Smooth muscle cell (in vitro differentiated cells): ENCODE measurements around the gene ARHGAP8. TPM values are rescaled to one million over a fixed set of nuclear protein-coding genes. Genes with fewer than 3 reads are reported as not detected.

Experiments used
- DNase-seq: peaks from one replicate; lab custom pipeline; 2025; ENCODE audit not compliant: unreplicated experiment; lab: John Stamatoyannopoulos, UW
- H2AFZ ChIP-seq: fragments of 200-600 bp; sonication (generic); 2 replicates; pipeline ENCODE4 v1.6.0; 2016; ENCODE audit warnings: antibody characterized with exemption, low read depth, mild to moderate bottlenecking
- H3F3A ChIP-seq: fragments of 200-600 bp; sonication (generic); 2 replicates; pipeline ENCODE4 v1.6.0; 2017; ENCODE audit warnings: antibody characterized with exemption, low read depth
- H3K27ac ChIP-seq: fragments of 200-600 bp; sonication (generic); 2 replicates; pipeline ENCODE4 v1.5.1; 2016; ENCODE audit warnings: low read depth, mild to moderate bottlenecking
- H3K27me3 ChIP-seq: fragments of 200-600 bp; sonication (generic); 2 replicates; pipeline ENCODE4 v1.6.1; 2016; ENCODE audit warnings: low read depth, mild to moderate bottlenecking
- H3K36me3 ChIP-seq: fragments of 200-600 bp; sonication (generic); 2 replicates; pipeline ENCODE4 v1.5.1; 2016; ENCODE audit warnings: low read depth
- H3K4me1 ChIP-seq: fragments of 200-600 bp; sonication (generic); 2 replicates; pipeline ENCODE4 v1.5.1; 2016; ENCODE audit warnings: low read depth
- H3K4me2 ChIP-seq: fragments of 200-600 bp; sonication (generic); 2 replicates; pipeline ENCODE4 v1.6.0; 2016; ENCODE audit warnings: mild to moderate bottlenecking
- H3K4me3 ChIP-seq: fragments of 200-600 bp; sonication (generic); 2 replicates; pipeline ENCODE4 v1.5.1; 2016; ENCODE audit warnings: mild to moderate bottlenecking
- H3K79me2 ChIP-seq: fragments of 200-600 bp; sonication (generic); 2 replicates; pipeline ENCODE4 v1.6.0; 2016; ENCODE audit warnings: low read depth, mild to moderate bottlenecking
- H3K9ac ChIP-seq: fragments of 200-600 bp; sonication (generic); 2 replicates; pipeline ENCODE4 v1.6.0; 2016; ENCODE audit warnings: low read depth
- H3K9me3 ChIP-seq: fragments of 200-600 bp; sonication (generic); replicated peaks from 2 replicates; pipeline ENCODE4 v1.5.1; 2016; ENCODE audit warnings: low read depth
- H4K20me1 ChIP-seq: fragments of 200-600 bp; sonication (generic); 2 replicates; pipeline ENCODE4 v1.6.0; 2016; ENCODE audit warnings: low read depth
- WGBS: methylation state at CpG from one replicate; pipeline ENCODE4 v1.1.7; 2016; ENCODE audit warnings: low lambda C conversion rate; 5-methylcytosine and 5-hydroxymethylcytosine counted together
- polyA plus RNA-seq: library from polyadenylated mRNA; unstranded; fragments of >200 nt; fragmentation: Nextera tagmentation; extraction: Ambion mirVana; gene quantifications from 2 replicates; pipeline ENCODE4 v1.2.1, GENCODE V29; 2016
- total RNA-seq: library from RNA; depleted of rRNA; stranded (reverse); fragments of >200 nt; gene quantifications from 2 replicates; pipeline ENCODE4 v1.2.3, GENCODE V29; 2014
- TF ChIP-seq, protein P1 (sequence below): fragments of 200-600 bp; sonication (generic); IDR thresholded peaks from 2 replicates; pipeline ENCODE4 v1.5.1; 2017; ENCODE audit warnings: borderline replicate concordance, mild to moderate bottlenecking, antibody characterized with exemption; ENCODE audit not compliant: insufficient read depth, poor library complexity, severe bottlenecking

Gene ARHGAP8
- total and polyA plus RNA-seq, 2 experiments from 2014 or later = 5.8 to 11.4 TPM

DNA sequence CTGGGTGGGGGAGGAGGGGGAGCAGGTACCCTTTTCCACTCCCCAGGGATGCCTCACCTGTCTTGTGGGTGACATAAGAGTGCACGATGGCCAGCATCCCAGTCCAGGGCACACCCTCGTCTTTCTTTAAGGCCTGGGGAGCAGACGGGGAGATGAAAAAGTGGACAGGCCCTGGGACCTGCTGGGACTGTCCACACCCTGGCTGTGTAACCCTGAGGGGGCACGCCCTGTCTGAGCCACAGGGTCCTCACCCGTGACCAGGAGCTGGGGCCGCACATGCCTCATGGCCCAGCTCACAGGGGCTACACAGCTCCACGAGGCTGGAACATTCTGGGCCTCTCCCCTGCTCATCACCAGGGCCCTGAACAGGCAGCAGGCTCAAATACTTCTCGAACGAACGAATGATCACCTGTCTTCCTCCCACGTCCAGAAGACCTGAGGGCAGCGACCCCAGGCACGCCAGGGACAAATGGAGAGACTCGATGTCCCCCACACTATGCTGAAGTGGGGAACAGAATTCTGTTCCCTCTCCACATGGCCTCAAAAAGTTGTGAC, 133.5 kb downstream of the ARHGAP8 start:
- Histone ChIP-seq H3K4me1 (no peaks in the 10 kb centered on the region), H2AFZ (no peak overlapping the region), H3K4me2 (no peak overlapping the region), H4K20me1 (no peaks in the 10 kb centered on the region), H3K9ac (no peak overlapping the region), H3K27me3 (no peaks in the 10 kb centered on the region), H3K36me3 (no peaks in the 10 kb centered on the region), H3K4me3 (no peak overlapping the region), H3K79me2 (no peaks in the 10 kb centered on the region), H3K9me3 (no peaks in the 10 kb centered on the region), H3F3A (no peaks in the 10 kb centered on the region), H3K27ac (no peak overlapping the region)
- WGBS = 96% methylated on average over 14 of the region's 14 CpGs
- no peak for DNase-seq
- TF ChIP-seq, protein P1, sequence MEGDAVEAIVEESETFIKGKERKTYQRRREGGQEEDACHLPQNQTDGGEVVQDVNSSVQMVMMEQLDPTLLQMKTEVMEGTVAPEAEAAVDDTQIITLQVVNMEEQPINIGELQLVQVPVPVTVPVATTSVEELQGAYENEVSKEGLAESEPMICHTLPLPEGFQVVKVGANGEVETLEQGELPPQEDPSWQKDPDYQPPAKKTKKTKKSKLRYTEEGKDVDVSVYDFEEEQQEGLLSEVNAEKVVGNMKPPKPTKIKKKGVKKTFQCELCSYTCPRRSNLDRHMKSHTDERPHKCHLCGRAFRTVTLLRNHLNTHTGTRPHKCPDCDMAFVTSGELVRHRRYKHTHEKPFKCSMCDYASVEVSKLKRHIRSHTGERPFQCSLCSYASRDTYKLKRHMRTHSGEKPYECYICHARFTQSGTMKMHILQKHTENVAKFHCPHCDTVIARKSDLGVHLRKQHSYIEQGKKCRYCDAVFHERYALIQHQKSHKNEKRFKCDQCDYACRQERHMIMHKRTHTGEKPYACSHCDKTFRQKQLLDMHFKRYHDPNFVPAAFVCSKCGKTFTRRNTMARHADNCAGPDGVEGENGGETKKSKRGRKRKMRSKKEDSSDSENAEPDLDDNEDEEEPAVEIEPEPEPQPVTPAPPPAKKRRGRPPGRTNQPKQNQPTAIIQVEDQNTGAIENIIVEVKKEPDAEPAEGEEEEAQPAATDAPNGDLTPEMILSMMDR = no peak

DNA sequence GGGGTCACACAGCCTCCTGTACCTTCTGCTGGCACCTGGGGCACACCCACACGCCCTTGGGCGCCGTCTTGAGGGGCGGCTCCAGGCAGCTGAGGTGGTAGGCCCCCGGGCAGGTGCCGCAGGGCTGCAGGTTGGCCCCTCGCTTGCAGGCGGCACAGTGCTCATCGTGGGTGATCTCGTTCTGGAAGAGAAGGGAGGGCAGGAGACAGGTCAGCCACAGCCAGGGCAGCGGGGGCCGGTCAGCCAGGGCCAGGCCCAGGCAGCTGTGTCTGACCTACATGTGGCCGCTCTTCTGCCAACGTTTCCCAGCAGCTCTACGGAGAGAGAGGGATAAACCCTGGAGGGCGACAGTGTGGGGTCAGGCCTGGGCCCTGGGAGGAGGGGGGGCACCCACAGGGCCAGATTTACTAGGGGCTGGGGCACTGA, 135.6 kb downstream of the ARHGAP8 start:
- no peak overlapping the region for H3K27ac ChIP-seq
- H3K27me3 ChIP-seq = no peaks in the 10 kb centered on the region
- DNase-seq = no peak
- no peak overlapping the region for H3K9ac ChIP-seq
- no peaks in the 10 kb centered on the region for H3K4me1 ChIP-seq
- WGBS = 93% methylated on average over 16 of the region's 16 CpGs
- no peaks in the 10 kb centered on the region for H3F3A ChIP-seq
- H2AFZ ChIP-seq = no peak overlapping the region
- H3K9me3 ChIP-seq = no peaks in the 10 kb centered on the region
- H3K79me2 ChIP-seq = no peaks in the 10 kb centered on the region
- H3K36me3 ChIP-seq = no peaks in the 10 kb centered on the region
- H3K4me2 ChIP-seq = no peak overlapping the region
- TF ChIP-seq, protein P1 = no peak
- no peak overlapping the region for H3K4me3 ChIP-seq
- no peaks in the 10 kb centered on the region for H4K20me1 ChIP-seq

DNA sequence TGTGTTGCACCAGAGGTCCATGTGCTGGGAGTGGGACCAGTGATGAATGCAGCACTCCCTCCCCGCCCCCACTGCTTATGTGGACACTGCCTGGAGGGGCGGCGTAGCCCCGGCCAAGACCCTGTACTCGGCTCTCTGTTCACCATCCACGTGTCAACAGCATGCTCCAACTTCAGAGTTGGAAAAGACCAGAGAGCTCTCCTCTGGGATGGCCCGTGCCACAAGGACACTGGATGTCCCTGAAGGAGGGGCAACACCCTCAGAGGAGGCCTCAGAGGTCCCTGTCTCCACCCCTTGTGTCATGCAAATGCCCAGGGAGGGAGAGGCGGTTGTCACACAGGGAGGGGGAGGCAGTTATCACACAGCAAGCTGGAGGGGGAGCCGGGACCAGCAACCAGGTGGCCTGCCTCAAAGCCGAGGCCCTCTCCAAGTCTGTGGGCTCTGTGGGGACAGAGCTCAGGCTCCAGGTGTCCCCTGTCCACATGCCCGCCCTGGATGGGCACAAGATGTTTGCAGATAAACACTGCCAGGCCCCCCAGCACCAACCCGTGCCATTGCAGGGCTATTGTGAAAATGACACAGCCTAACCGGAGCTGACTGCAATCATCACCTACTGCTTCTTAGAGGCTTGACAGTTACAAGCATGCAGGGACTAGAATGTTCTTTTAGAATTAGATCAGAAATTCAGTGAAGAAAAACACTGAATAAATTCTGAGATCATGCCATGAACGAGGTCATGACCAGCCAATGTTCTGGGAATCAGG, 136.3 kb downstream of the ARHGAP8 start:
- Histone ChIP-seq H3K9ac (no peak overlapping the region), H3K4me2 (no peak overlapping the region), H3F3A (no peaks in the 10 kb centered on the region)

More for the DNA sequence above, 136.3 kb downstream of the ARHGAP8 start:
- TF ChIP-seq, protein P1 = no peak
- no peak overlapping the region for H3K4me3 ChIP-seq
- DNase-seq = no peak
- H3K9me3 ChIP-seq = no peaks in the 10 kb centered on the region
- H2AFZ ChIP-seq = no peak overlapping the region
- H3K27me3 ChIP-seq = no peaks in the 10 kb centered on the region
- WGBS = 80% methylated on average over 14 of the region's 14 CpGs
- no peaks in the 10 kb centered on the region for H4K20me1 ChIP-seq
- H3K79me2 ChIP-seq = no peaks in the 10 kb centered on the region
- no peaks in the 10 kb centered on the region for H3K36me3 ChIP-seq
- H3K27ac ChIP-seq = no peak overlapping the region
- H3K4me1 ChIP-seq = no peaks in the 10 kb centered on the region
